DMS53 treated with DMSO at 0.1 percent for 48 hours (cell line): ENCODE measurements around the gene CCM2.
"Not testable (repeated sequence)": the region's sequence is repeated elsewhere in the genome, so short reads cannot be mapped to it uniquely, and the experiment has no call there.

Experiments
- DNase-seq: peaks from one replicate; lab custom pipeline; 2025; ENCODE audit not compliant: unreplicated experiment; lab: John Stamatoyannopoulos, UW

Gene CCM2

GRCh38 chr7:44999245-45000092 is 532 bp upstream of the CCM2 start:
- peak; percentile 89 for DNase-seq

GRCh38 chr7:45001138-45001694 is 1.2 kb downstream of the CCM2 start:
- peak; percentile 40 for DNase-seq

- DNase-seq = no peak
Measured at GRCh38 chr7:45001826-45002225, 1.8 kb downstream of the CCM2 start.

GRCh38 chr7:45003789-45004188 is 3.8 kb downstream of the CCM2 start:
- no peak for DNase-seq

- DNase-seq = no peak
Measured at GRCh38 chr7:45007106-45007505, 7.1 kb downstream of the CCM2 start.

- no peak for DNase-seq
Measured at GRCh38 chr7:45007571-45008328, 7.7 kb downstream of the CCM2 start.

- no peak for DNase-seq
Measured at GRCh38 chr7:45013465-45013967, 13.5 kb downstream of the CCM2 start.

- no peak for DNase-seq
Measured at GRCh38 chr7:45015313-45015712, 15.3 kb downstream of the CCM2 start.

- no peak for DNase-seq
Measured at GRCh38 chr7:45017253-45017652, 17.3 kb downstream of the CCM2 start.

GRCh38 chr7:45020915-45021314 is 20.9 kb downstream of the CCM2 start:
- no peak for DNase-seq

- DNase-seq = no peak
Measured at GRCh38 chr7:45021604-45022296, 21.7 kb downstream of the CCM2 start.

- DNase-seq = no peak
Measured at GRCh38 chr7:45024126-45024744, 24.2 kb downstream of the CCM2 start.

- not testable (repeated sequence) for DNase-seq
Measured at GRCh38 chr7:45025473-45025872, 25.5 kb downstream of the CCM2 start.

- DNase-seq = no peak
Measured at GRCh38 chr7:45026013-45026412, 26.0 kb downstream of the CCM2 start.

- no peak for DNase-seq
Measured at GRCh38 chr7:45026984-45027773, 27.2 kb downstream of the CCM2 start.

- no peak for DNase-seq
Measured at GRCh38 chr7:45027774-45028114, 27.7 kb downstream of the CCM2 start.

GRCh38 chr7:45028138-45028919 is 28.3 kb downstream of the CCM2 start:
- DNase-seq = no peak

GRCh38 chr7:45028920-45029344 is 28.9 kb downstream of the CCM2 start:
- DNase-seq = no peak

- peak; percentile 21 for DNase-seq
Measured at GRCh38 chr7:45031829-45032228, 31.8 kb downstream of the CCM2 start.
